Measurements from ENCODE around the gene GULP1. TPM values are rescaled to one million over a fixed set of nuclear protein-coding genes. Genes with fewer than 3 reads are reported as not detected.

The GULP1 gene
- total RNA-seq, 1 donor from 2014 or later: 22.8 TPM

- H3K36me3 Mint-ChIP-seq (ENCODE audit: low read depth, unreplicated experiment): no peaks in the 10 kb centered on the region
- no peak for DNase-seq (ENCODE audit: low spot score)
- H3K4me1 Mint-ChIP-seq (ENCODE audit: unreplicated experiment): no peaks in the 10 kb centered on the region
- peaks cover 1% of the 10 kb centered on the region for H3K27me3 Mint-ChIP-seq (ENCODE audit: unreplicated experiment)
- no peak for TF ChIP-seq CTCF (IDR thresholded peaks at IDR 0.05; ENCODE audit: unreplicated experiment)
- no peaks in the 10 kb centered on the region for H3K9me3 Mint-ChIP-seq (ENCODE audit: unreplicated experiment)
- H3K27ac Mint-ChIP-seq (ENCODE audit: unreplicated experiment): no peak overlapping the region
- H3K4me3 Mint-ChIP-seq (ENCODE audit: unreplicated experiment): no peak overlapping the region
Observed at GRCh38 chr2:188272121-188272520, 19.6 kb upstream of the GULP1 start.

- Mint-ChIP-seq H3K4me3 (ENCODE audit: unreplicated experiment) (no peak overlapping the region), H3K9me3 (ENCODE audit: unreplicated experiment) (no peaks in the 10 kb centered on the region), H3K27ac (ENCODE audit: unreplicated experiment) (no peak overlapping the region), H3K36me3 (ENCODE audit: low read depth, unreplicated experiment) (no peaks in the 10 kb centered on the region), H3K4me1 (ENCODE audit: unreplicated experiment) (peaks cover 4% of the 10 kb centered on the region), H3K27me3 (ENCODE audit: unreplicated experiment) (peaks cover 1% of the 10 kb centered on the region)
- no peak for DNase-seq (ENCODE audit: low spot score)
- no peak for TF ChIP-seq CTCF (IDR thresholded peaks at IDR 0.05; ENCODE audit: unreplicated experiment)
Observed at GRCh38 chr2:188274274-188274673, 17.4 kb upstream of the GULP1 start.

GRCh38 chr2:188276255-188276654 lies 15.4 kb upstream of the GULP1 start:
- no peak overlapping the region for H3K27ac Mint-ChIP-seq (ENCODE audit: unreplicated experiment)

GRCh38 chr2:188277786-188278185 lies 13.9 kb upstream of the GULP1 start:
- Mint-ChIP-seq H3K4me1 (ENCODE audit: unreplicated experiment) (peaks cover 5% of the 10 kb centered on the region), H3K27ac (ENCODE audit: unreplicated experiment) (no peak overlapping the region), H3K4me3 (ENCODE audit: unreplicated experiment) (no peak overlapping the region), H3K9me3 (ENCODE audit: unreplicated experiment) (no peaks in the 10 kb centered on the region), H3K27me3 (ENCODE audit: unreplicated experiment) (peaks cover 1% of the 10 kb centered on the region), H3K36me3 (ENCODE audit: low read depth, unreplicated experiment) (no peaks in the 10 kb centered on the region)
- no peak for DNase-seq (ENCODE audit: low spot score)
- TF ChIP-seq CTCF (IDR thresholded peaks at IDR 0.05; ENCODE audit: unreplicated experiment): no peak

More at GRCh38 chr2:188276255-188276654, 15.4 kb upstream of the GULP1 start:
- no peak for DNase-seq (ENCODE audit: low spot score)
- no peak for TF ChIP-seq CTCF (IDR thresholded peaks at IDR 0.05; ENCODE audit: unreplicated experiment)
- Mint-ChIP-seq H3K4me1 (ENCODE audit: unreplicated experiment) (peaks cover 4% of the 10 kb centered on the region), H3K9me3 (ENCODE audit: unreplicated experiment) (no peaks in the 10 kb centered on the region), H3K4me3 (ENCODE audit: unreplicated experiment) (no peak overlapping the region), H3K36me3 (ENCODE audit: low read depth, unreplicated experiment) (no peaks in the 10 kb centered on the region), H3K27me3 (ENCODE audit: unreplicated experiment) (peaks cover 1% of the 10 kb centered on the region)

GRCh38 chr2:188278388-188279092 lies 13.1 kb upstream of the GULP1 start:
- peak overlapping the region; percentile 67 for H3K4me3 Mint-ChIP-seq (ENCODE audit: unreplicated experiment)
- TF ChIP-seq CTCF (IDR thresholded peaks at IDR 0.05; ENCODE audit: unreplicated experiment): no peak
- DNase-seq (ENCODE audit: low spot score): no peak
- H3K27ac Mint-ChIP-seq (ENCODE audit: unreplicated experiment): peak overlapping the region; percentile 89
- no peaks in the 10 kb centered on the region for H3K36me3 Mint-ChIP-seq (ENCODE audit: low read depth, unreplicated experiment)
- H3K9me3 Mint-ChIP-seq (ENCODE audit: unreplicated experiment): no peaks in the 10 kb centered on the region
- H3K4me1 Mint-ChIP-seq (ENCODE audit: unreplicated experiment): peaks cover 7% of the 10 kb centered on the region
- H3K27me3 Mint-ChIP-seq (ENCODE audit: unreplicated experiment): no peaks in the 10 kb centered on the region
